Left ventricle myocardium inferior (tissue), 1 donor: ENCODE results near the gene GRM7. TPM values are rescaled to one million over a fixed set of nuclear protein-coding genes. Genes with fewer than 3 reads are reported as not detected.

Source experiments
- DNase-seq: peaks from one replicate; pipeline ENCODE4 v3.0.0-alpha.2; 2020
- H3K27ac ChIP-seq: fragments of 200-600 bp; replicated peaks from 2 replicates; pipeline ENCODE4 v1.8.0; 2021
- H3K27me3 ChIP-seq: fragments of 200-600 bp; 2 replicates; pipeline ENCODE4 v1.8.0; 2021; ENCODE audit warnings: low read depth
- H3K36me3 ChIP-seq: fragments of 200-600 bp; 2 replicates; pipeline ENCODE4 v1.8.0; 2021
- H3K4me1 ChIP-seq: fragments of 200-600 bp; 2 replicates; pipeline ENCODE4 v1.8.0; 2021
- H3K4me3 ChIP-seq: fragments of 200-600 bp; 2 replicates; pipeline ENCODE4 v1.8.0; 2021; ENCODE audit warnings: mild to moderate bottlenecking, moderate library complexity
- H3K9me3 ChIP-seq: fragments of 200-600 bp; replicated peaks from 2 replicates; pipeline ENCODE4 v1.8.0; 2021
- intact Hi-C: fragments of 100-400 bp; cut with micrococcal nuclease; formaldehyde crosslinking; loops from one replicate; pipeline ENCODE4 v1.11.0; 2022
- total RNA-seq: library from RNA; stranded (reverse); fragmentation: NEBNext Ultra II Directional; extraction: Animal tissue kit (Norgen Biotek cat#: 25700); gene quantifications from one replicate; pipeline ENCODE4 v1.2.1, GENCODE V29; 2021
- TF ChIP-seq, protein P1 (sequence below): fragments of 200-600 bp; IDR thresholded peaks from 2 replicates; pipeline ENCODE4 v1.8.0; 2021; ENCODE audit warnings: antibody characterized with exemption, mild to moderate bottlenecking, borderline replicate concordance
- donor health status: DM: no; HTN: yes; CAD: no; lungs with severe emphysema.

GRM7 gene
- total RNA-seq, 1 donor from 2014 or later: not detected

DNA sequence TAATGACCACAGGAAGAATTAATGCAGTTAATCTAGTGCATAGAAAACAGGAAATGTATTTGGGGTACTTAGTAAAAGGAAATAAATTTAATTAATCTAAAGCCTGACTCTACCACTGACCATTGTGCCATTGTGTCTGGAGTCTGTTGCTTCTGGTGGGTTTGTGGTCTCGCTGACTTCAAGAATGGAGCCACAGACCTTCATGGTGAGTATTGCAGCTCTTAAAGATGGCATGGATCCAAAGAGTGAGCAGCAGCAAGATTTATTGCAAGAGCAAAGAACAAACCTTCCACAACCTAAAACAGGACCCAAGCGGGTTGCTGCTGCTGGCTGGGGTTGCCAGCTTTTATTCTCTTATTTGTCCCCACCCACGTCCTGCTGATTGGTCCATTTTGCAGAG lies 929.2 kb downstream of the GRM7 start:
- intact Hi-C loops: no loop called here
- no peaks in the 10 kb centered on the region for H3K27me3 ChIP-seq
- TF ChIP-seq, protein P1, sequence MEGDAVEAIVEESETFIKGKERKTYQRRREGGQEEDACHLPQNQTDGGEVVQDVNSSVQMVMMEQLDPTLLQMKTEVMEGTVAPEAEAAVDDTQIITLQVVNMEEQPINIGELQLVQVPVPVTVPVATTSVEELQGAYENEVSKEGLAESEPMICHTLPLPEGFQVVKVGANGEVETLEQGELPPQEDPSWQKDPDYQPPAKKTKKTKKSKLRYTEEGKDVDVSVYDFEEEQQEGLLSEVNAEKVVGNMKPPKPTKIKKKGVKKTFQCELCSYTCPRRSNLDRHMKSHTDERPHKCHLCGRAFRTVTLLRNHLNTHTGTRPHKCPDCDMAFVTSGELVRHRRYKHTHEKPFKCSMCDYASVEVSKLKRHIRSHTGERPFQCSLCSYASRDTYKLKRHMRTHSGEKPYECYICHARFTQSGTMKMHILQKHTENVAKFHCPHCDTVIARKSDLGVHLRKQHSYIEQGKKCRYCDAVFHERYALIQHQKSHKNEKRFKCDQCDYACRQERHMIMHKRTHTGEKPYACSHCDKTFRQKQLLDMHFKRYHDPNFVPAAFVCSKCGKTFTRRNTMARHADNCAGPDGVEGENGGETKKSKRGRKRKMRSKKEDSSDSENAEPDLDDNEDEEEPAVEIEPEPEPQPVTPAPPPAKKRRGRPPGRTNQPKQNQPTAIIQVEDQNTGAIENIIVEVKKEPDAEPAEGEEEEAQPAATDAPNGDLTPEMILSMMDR: no peak
- H3K4me3 ChIP-seq: no peak overlapping the region
- DNase-seq: no peak
- H3K9me3 ChIP-seq: no peaks in the 10 kb centered on the region
- no peaks in the 10 kb centered on the region for H3K4me1 ChIP-seq
- no peaks in the 10 kb centered on the region for H3K36me3 ChIP-seq
- no peak overlapping the region for H3K27ac ChIP-seq
